ENCODE data around the gene POLD1. TPM values are rescaled to one million over a fixed set of nuclear protein-coding genes. Genes with fewer than 3 reads are reported as not detected.
A peak's percentile ranks its signal among the peaks of the same experiment; 100 is the strongest.

Gene POLD1
- total and polyA plus RNA-seq, 8 donors = 11.4 to 98.0 (median 32.3) TPM

DNA sequence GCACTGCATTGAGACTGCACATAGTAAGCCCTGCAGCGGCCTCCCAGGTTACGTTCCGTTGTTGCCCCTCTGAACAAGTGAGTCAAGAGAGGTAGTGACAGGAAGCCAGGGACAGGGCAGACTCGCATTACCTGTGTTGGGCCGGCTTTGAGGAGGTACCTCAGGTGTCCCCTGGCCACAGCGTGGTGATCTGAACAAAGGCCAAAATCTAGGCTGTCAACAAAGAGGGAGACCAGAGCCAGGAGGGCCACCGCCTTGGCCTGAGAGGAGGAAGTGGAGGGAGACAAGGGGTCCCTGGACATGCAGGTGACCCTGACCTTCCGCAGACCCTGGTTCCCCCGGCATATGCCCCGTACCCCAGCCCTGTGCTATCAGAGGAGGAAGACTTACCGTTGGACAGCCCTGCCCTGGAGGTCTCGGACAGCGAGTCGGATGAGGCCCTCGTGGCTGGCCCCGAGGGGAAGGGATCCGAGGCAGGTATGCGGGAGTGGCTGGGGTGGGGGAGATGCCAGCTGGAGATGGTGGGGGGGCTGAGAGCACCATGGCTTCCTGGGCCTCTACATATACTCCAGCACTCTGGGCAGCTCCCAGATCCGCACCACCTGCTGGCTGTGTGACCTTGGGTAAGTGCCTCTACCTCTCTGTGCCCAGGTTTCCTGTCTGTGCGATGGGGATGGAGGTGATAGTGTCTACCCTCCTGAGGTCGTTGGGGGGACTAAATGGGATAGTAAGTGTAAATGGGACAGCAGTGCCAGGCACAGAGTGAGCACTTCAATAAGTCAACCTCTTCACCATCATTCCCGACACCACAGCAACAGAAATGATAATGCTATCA is 39.3 kb downstream of the POLD1 start:
- no peaks in the 10 kb centered on the region for H3K36me3 ChIP-seq
- TF ChIP-seq POLR2A (IDR thresholded peaks at IDR 0.05) = no peak
- TF ChIP-seq, protein P1, sequence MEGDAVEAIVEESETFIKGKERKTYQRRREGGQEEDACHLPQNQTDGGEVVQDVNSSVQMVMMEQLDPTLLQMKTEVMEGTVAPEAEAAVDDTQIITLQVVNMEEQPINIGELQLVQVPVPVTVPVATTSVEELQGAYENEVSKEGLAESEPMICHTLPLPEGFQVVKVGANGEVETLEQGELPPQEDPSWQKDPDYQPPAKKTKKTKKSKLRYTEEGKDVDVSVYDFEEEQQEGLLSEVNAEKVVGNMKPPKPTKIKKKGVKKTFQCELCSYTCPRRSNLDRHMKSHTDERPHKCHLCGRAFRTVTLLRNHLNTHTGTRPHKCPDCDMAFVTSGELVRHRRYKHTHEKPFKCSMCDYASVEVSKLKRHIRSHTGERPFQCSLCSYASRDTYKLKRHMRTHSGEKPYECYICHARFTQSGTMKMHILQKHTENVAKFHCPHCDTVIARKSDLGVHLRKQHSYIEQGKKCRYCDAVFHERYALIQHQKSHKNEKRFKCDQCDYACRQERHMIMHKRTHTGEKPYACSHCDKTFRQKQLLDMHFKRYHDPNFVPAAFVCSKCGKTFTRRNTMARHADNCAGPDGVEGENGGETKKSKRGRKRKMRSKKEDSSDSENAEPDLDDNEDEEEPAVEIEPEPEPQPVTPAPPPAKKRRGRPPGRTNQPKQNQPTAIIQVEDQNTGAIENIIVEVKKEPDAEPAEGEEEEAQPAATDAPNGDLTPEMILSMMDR (IDR thresholded peaks at IDR 0.05) = no peak
- no peak for TF ChIP-seq POLR2AphosphoS5 (IDR thresholded peaks at IDR 0.05)
- no peak for TF ChIP-seq EP300 (IDR thresholded peaks at IDR 0.05)
- no peak overlapping the region for H3K27ac ChIP-seq
- H3K27me3 ChIP-seq = peaks cover 0 to 66% (median 15%) of the 10 kb centered on the region in 3 donors
- peaks cover 0 to 14% (median 10%) of the 10 kb centered on the region in 4 donors for H3K4me1 ChIP-seq
- intact Hi-C loops (cut with DNase I; ENCODE audit: low total_unique reads) = no loop called here
- 66 to 79% (median 73%) methylated on average over 8 to 22 of the region's 22 CpGs for WGBS, 5 donors
- no peak overlapping the region for H3K4me3 ChIP-seq
- DNase-seq = no peak
- no peaks in the 10 kb centered on the region for H3K9me3 ChIP-seq

DNA sequence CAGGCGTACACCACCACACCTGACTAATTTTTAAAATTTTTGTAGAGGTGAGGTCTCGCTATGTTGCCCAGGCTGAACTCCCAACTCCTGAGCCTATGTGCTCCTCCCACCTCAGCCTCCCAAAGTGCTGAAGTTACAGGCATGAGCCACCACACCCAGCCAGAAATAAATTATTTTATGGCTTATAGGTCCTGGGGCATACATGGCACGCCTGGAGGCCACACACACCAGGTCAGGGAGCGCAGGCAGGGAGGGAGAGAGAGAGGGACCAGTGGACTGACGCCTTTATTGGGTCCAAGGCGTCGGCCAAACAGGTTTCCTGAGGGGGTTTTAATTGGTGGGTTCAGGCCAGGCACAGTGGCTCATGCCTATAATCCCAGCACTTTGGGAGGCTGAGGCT is 41.4 kb downstream of the POLD1 start:
- DNase-seq = no peak
- intact Hi-C loops (cut with DNase I; ENCODE audit: low total_unique reads) = no loop called here
- H3K36me3 ChIP-seq = no peaks in the 10 kb centered on the region
- H3K4me1 ChIP-seq = peaks cover 0 to 9% (median 4%) of the 10 kb centered on the region in 4 donors
- H3K27me3 ChIP-seq = peaks cover 0 to 66% (median 4%) of the 10 kb centered on the region in 3 donors
- TF ChIP-seq POLR2AphosphoS5 (IDR thresholded peaks at IDR 0.05) (no peak), EP300 (IDR thresholded peaks at IDR 0.05) (no peak), POLR2A (IDR thresholded peaks at IDR 0.05) (no peak)
- TF ChIP-seq, protein P1 (IDR thresholded peaks at IDR 0.05) = no peak
- H3K9me3 ChIP-seq = no peaks in the 10 kb centered on the region
- 53 to 94% (median 80%) methylated on average over 4 to 7 of the region's 7 CpGs for whole genome bisulfite sequencing, 5 donors
- H3K4me3 ChIP-seq = no peak overlapping the region
- H3K27ac ChIP-seq = no peak overlapping the region

DNA sequence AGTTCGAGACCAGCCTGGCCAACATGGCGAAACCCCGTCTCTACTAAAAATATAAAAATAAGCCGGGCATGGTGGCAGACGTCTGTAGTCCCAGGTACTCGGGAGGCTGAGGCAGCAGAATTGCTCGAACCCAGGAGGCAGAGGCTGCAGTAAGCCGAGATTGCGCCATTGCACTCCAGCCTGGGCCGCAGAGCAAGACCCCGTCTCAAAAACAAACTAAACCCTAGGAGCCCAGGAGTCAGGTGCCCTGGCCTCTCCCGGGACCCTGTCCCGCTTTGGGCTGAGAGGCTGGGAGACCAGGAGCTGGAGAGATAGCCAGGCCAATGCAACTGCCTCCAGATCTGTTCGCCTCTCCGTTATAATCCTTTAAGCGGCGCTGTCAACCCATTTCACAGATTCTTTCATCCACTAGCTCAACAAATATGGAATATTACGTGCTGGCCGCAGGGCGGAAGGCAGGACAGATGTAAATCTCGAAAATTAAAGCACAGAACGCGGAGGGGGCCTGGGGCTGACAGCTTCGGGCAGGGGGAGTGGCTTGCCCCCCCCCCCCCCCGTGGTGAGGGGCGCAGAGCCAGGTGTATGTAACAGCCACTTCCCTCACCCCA is 43.3 kb downstream of the POLD1 start:
- intact Hi-C loops (cut with DNase I; ENCODE audit: low total_unique reads) = no loop called here
- WGBS, 5 donors = 78 to 84% (median 82%) methylated on average over 26 of the region's 26 CpGs
- Histone ChIP-seq H3K4me1 (peaks cover 7 to 27% (median 19%) of the 10 kb centered on the region in 4 donors), H3K9me3 (no peaks in the 10 kb centered on the region), H3K27ac (peak overlapping the region in 4 of 5 donors; percentile 28 to 60 (median 40)), H3K36me3 (no peaks in the 10 kb centered on the region), H3K4me3 (peak overlapping the region; percentile 10 to 37 (median 18)), H3K27me3 (peaks cover 0 to 59% (median 10%) of the 10 kb centered on the region in 3 donors)
- TF ChIP-seq POLR2A (IDR thresholded peaks at IDR 0.05) (no peak), POLR2AphosphoS5 (IDR thresholded peaks at IDR 0.05) (no peak), EP300 (IDR thresholded peaks at IDR 0.05) (no peak)
- TF ChIP-seq, protein P1 (IDR thresholded peaks at IDR 0.05) = no peak
- no peak for DNase-seq

DNA sequence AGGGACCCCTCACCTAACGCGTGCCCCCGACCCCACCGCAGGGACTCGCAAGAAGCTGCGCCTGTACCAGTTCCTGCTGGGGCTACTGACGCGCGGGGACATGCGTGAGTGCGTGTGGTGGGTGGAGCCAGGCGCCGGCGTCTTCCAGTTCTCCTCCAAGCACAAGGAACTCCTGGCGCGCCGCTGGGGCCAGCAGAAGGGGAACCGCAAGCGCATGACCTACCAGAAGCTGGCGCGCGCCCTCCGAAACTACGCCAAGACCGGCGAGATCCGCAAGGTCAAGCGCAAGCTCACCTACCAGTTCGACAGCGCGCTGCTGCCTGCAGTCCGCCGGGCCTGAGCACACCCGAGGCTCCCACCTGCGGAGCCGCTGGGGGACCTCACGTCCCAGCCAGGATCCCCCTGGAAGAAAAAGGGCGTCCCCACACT is 43.9 kb downstream of the POLD1 start:
- TF ChIP-seq POLR2AphosphoS5 (IDR thresholded peaks at IDR 0.05) = peak in 2 of 3 donors; percentile 46 to 49
- TF ChIP-seq, protein P1 (IDR thresholded peaks at IDR 0.05) = no peak
- 3 to 8% (median 6%) methylated on average over 13 to 38 of the region's 38 CpGs for WGBS, 5 donors
- Histone ChIP-seq H3K4me1 (peaks cover 10 to 32% (median 24%) of the 10 kb centered on the region in 4 donors), H3K4me3 (peak overlapping the region; percentile 10 to 37 (median 18)), H3K27me3 (peaks cover 0 to 59% (median 16%) of the 10 kb centered on the region in 3 donors), H3K9me3 (no peaks in the 10 kb centered on the region), H3K36me3 (no peaks in the 10 kb centered on the region), H3K27ac (peak overlapping the region in 4 of 5 donors; percentile 28 to 60 (median 40))
- peak; percentile 92 to 97 for DNase-seq
- intact Hi-C loops (cut with DNase I; ENCODE audit: low total_unique reads) = no loop called here

All from stomach (tissue), 9 donors.